Parathyroid adenoma (tissue), 2 donors: Measurements from ENCODE around the gene USP10.

Source experiments
- H2AFZ ChIP-seq: fragments of 300-600 bp; sonication (generic); one replicate; pipeline ENCODE4 v1.7.0; 2017; ENCODE audit warnings: antibody characterized with exemption, mild to moderate bottlenecking
- H3K27ac ChIP-seq: fragments of 300-600 bp; sonication (generic); one replicate; pipeline ENCODE4 v1.7.0; 2017
- H3K27me3 ChIP-seq: fragments of 300-600 bp; sonication (generic); one replicate; pipeline ENCODE4 v1.7.0; 2017; ENCODE audit warnings: low read length; ENCODE audit not compliant: control insufficient read depth, insufficient read depth
- H3K36me3 ChIP-seq: fragments of 300-600 bp; sonication (generic); one replicate; pipeline ENCODE4 v1.7.0; 2017; ENCODE audit warnings: low read length; ENCODE audit not compliant: control insufficient read depth, insufficient read depth
- H3K4me1 ChIP-seq: fragments of 300-600 bp; sonication (generic); one replicate; pipeline ENCODE4 v1.7.0; 2017; ENCODE audit warnings: control low read depth
- H3K4me2 ChIP-seq: fragments of 300-600 bp; sonication (generic); one replicate; pipeline ENCODE4 v1.7.0; 2017; ENCODE audit warnings: low read length
- H3K4me3 ChIP-seq: fragments of 300-600 bp; sonication (generic); one replicate; pipeline ENCODE4 v1.7.0; 2017; ENCODE audit warnings: low read depth, low read length
- H3K79me2 ChIP-seq: fragments of 300-600 bp; sonication (generic); one replicate; pipeline ENCODE4 v1.7.0; 2017; ENCODE audit warnings: control low read depth
- H3K9ac ChIP-seq: fragments of 300-600 bp; sonication (generic); one replicate; pipeline ENCODE4 v1.7.0; 2017; ENCODE audit warnings: mild to moderate bottlenecking
- H3K9me3 ChIP-seq: fragments of 300-600 bp; sonication (generic); one replicate; pipeline ENCODE4 v1.7.0; 2017; ENCODE audit warnings: low read length; ENCODE audit not compliant: control insufficient read depth
- CTCF ChIP-seq: fragments of 300-600 bp; sonication (generic); IDR thresholded peaks from one replicate; pipeline ENCODE4 v1.7.0; 2017; ENCODE audit warnings: antibody characterized with exemption, mild to moderate bottlenecking
- donor health status: primary hyperparathyroidism.

USP10 gene

GRCh38 chr16:84724606-84725309 is 25.0 kb downstream of the USP10 start:
- H3K4me3 ChIP-seq, result no peak overlapping the region
- H3K27me3 ChIP-seq, result no peaks in the 10 kb centered on the region
- no peak overlapping the region for H3K9ac ChIP-seq
- no peak overlapping the region for H3K4me2 ChIP-seq
- TF ChIP-seq CTCF, result no peak
- H3K9me3 ChIP-seq, result no peaks in the 10 kb centered on the region
- no peaks in the 10 kb centered on the region for H3K36me3 ChIP-seq
- peaks cover 15% of the 10 kb centered on the region for H3K79me2 ChIP-seq
- no peak overlapping the region for H3K27ac ChIP-seq
- peaks cover 27% of the 10 kb centered on the region for H3K4me1 ChIP-seq
- H2AFZ ChIP-seq, result no peak overlapping the region

GRCh38 chr16:84725481-84726078 is 25.8 kb downstream of the USP10 start:
- Histone ChIP-seq H3K4me1 (peaks cover 29% of the 10 kb centered on the region), H3K9me3 (no peaks in the 10 kb centered on the region), H3K27me3 (no peaks in the 10 kb centered on the region), H3K27ac (peak overlapping the region; percentile 21), H3K9ac (no peak overlapping the region), H3K36me3 (no peaks in the 10 kb centered on the region), H2AFZ (no peak overlapping the region), H3K4me2 (no peak overlapping the region), H3K4me3 (no peak overlapping the region), H3K79me2 (peaks cover 18% of the 10 kb centered on the region)
- no peak for TF ChIP-seq CTCF

GRCh38 chr16:84726079-84726668 is 26.4 kb downstream of the USP10 start:
- Histone ChIP-seq H3K27ac (peak overlapping the region; percentile 21), H3K4me1 (peaks cover 29% of the 10 kb centered on the region), H3K9me3 (no peaks in the 10 kb centered on the region), H3K9ac (no peak overlapping the region), H3K4me2 (no peak overlapping the region), H3K27me3 (no peaks in the 10 kb centered on the region), H3K79me2 (peaks cover 18% of the 10 kb centered on the region), H3K4me3 (no peak overlapping the region), H3K36me3 (no peaks in the 10 kb centered on the region), H2AFZ (no peak overlapping the region)
- TF ChIP-seq CTCF, result peak; percentile 95

GRCh38 chr16:84726669-84727467 is 27.1 kb downstream of the USP10 start:
- Histone ChIP-seq H3K27ac (peak overlapping the region; percentile 11), H2AFZ (no peak overlapping the region), H3K79me2 (peaks cover 15% of the 10 kb centered on the region), H3K4me1 (peaks cover 29% of the 10 kb centered on the region), H3K4me3 (no peak overlapping the region), H3K4me2 (no peak overlapping the region), H3K9me3 (no peaks in the 10 kb centered on the region), H3K9ac (no peak overlapping the region), H3K27me3 (no peaks in the 10 kb centered on the region), H3K36me3 (no peaks in the 10 kb centered on the region)
- no peak for TF ChIP-seq CTCF
